K562 (cell line): ENCODE measurements around the gene MAP4. TPM values are rescaled to one million over a fixed set of nuclear protein-coding genes. Genes with fewer than 3 reads are reported as not detected.
A peak's percentile ranks its signal among the peaks of the same experiment; 100 is the strongest.

Source experiments
- C11orf30 ChIP-seq: fragments of 450-650 bp; IDR thresholded peaks from 2 replicates; pipeline ENCODE4 v1.6.1; 2016; ENCODE audit warnings: low read depth, mild to moderate bottlenecking
- CEBPG ChIP-seq, 3 experiments: fragments of 200-800 bp in 1 of 3; sonication (Bioruptor generic) in 1 of 3; sonication (generic) in 1 of 3; formaldehyde crosslinking in 1 of 3; IDR thresholded peaks in 2 of 3; conservative IDR thresholded peaks in 1 of 3; 2 replicates each; pipeline versions ENCODE4 v1.6.1 to v1.8.0; 2016 to 2022; ENCODE audit warnings: missing compliant biosample characterization in 2 of 3, missing genetic modification characterization in 2 of 3, mild to moderate bottlenecking in 1 of 3, missing genetic modification reagents in 1 of 3
- CTBP1 ChIP-seq: fragments of 450-650 bp; IDR thresholded peaks from 2 replicates; pipeline ENCODE4 v1.6.1; 2016; ENCODE audit warnings: borderline replicate concordance
- DEAF1 ChIP-seq: fragments of 450-650 bp; formaldehyde crosslinking; IDR thresholded peaks from 2 replicates; pipeline ENCODE4 v1.4.0; 2020; ENCODE audit warnings: mild to moderate bottlenecking, moderate library complexity
- ELF2 ChIP-seq: fragments of 250-450 bp; sonication (Bioruptor Pico); IDR thresholded peaks from 2 replicates; pipeline ENCODE4 v1.5.0; 2021; ENCODE audit warnings: mild to moderate bottlenecking
- NFE2 ChIP-seq: IDR thresholded peaks from 2 replicates; pipeline ENCODE4 v1.6.1; 2014; ENCODE audit warnings: antibody characterized with exemption, low read depth
- NFIC ChIP-seq: fragments of 450-650 bp; IDR thresholded peaks from 2 replicates; pipeline ENCODE4 v1.6.1; 2017; ENCODE audit warnings: mild to moderate bottlenecking, inconsistent platforms
- PRDM10 ChIP-seq: fragments of 450-650 bp; IDR thresholded peaks from 2 replicates; pipeline ENCODE4 v1.6.1; 2018; ENCODE audit not compliant: partially characterized antibody
- RBM15 ChIP-seq: fragments of 200-400 bp; formaldehyde crosslinking; IDR thresholded peaks from 2 replicates; pipeline ENCODE4 v1.6.1; 2018; ENCODE audit warnings: mild to moderate bottlenecking, low read length, moderate library complexity; ENCODE audit not compliant: insufficient read depth
- THRAP3 ChIP-seq: fragments of 450-650 bp; IDR thresholded peaks from 2 replicates; pipeline ENCODE4 v1.6.1; 2016; ENCODE audit warnings: mild to moderate bottlenecking, inconsistent platforms, borderline replicate concordance
- ZBTB5 ChIP-seq: fragments of 450-650 bp; IDR thresholded peaks from 2 replicates; pipeline ENCODE4 v1.6.1; 2017; ENCODE audit warnings: antibody characterized with exemption
- ZFP30 ChIP-seq: fragments of 250-450 bp; sonication (Bioruptor Pico); IDR thresholded peaks from 2 replicates; pipeline ENCODE4 v1.8.0; 2022; ENCODE audit warnings: moderate library complexity, mild to moderate bottlenecking, inconsistent platforms, borderline replicate concordance
- ZNF316 ChIP-seq: fragments of 450-650 bp; IDR thresholded peaks from 2 replicates; pipeline ENCODE4 v1.6.1; 2016
- ZNF76 ChIP-seq: fragments of 250-450 bp; sonication (Bioruptor Pico); IDR thresholded peaks from 2 replicates; pipeline ENCODE4 v1.4.0; 2020; ENCODE audit warnings: mild to moderate bottlenecking, moderate library complexity, borderline replicate concordance
- polyA plus RNA-seq, 8 experiments: library from polyadenylated mRNA; depleted of rRNA in 4 of 8; stranded (reverse) in 5 of 8; unstranded in 3 of 8; fragments of >200 nt; fragmentation: Nextera tagmentation in 2 of 8; fragmentation: Illumina TruSeq in 1 of 8; extraction: Ambion mirVana in 2 of 8; extraction: Trizol in 1 of 8; gene quantifications; 2 replicates each; pipeline versions ENCODE4 v1.2.1 to v1.2.3, GENCODE V29; 2011 to 2014; ENCODE audit warnings: inconsistent platforms in 1 of 8, missing spikeins in 1 of 8
- total RNA-seq, 7 experiments: library from RNA; depleted of rRNA in 6 of 7; stranded (reverse); fragments of >200 nt in 6 of 7; fragmentation: Illumina TruSeq in 2 of 7; extraction: Trizol in 2 of 7; gene quantifications; 2 replicates each; pipeline versions ENCODE4 v1.2.1 to v1.2.3, GENCODE V29; 2011 to 2021; ENCODE audit warnings: low replicate concordance in 1 of 7
- TF ChIP-seq, protein P1 (sequence below), 2 experiments: fragments of 450-650 bp in 1 of 2; sonication (generic) in 1 of 2; formaldehyde crosslinking in 1 of 2; IDR thresholded peaks in 1 of 2; conservative IDR thresholded peaks in 1 of 2; 2 replicates each; pipeline versions ENCODE4 v1.6.1 to v1.8.1; 2016 to 2023; ENCODE audit warnings: mild to moderate bottlenecking in 2 of 2, moderate library complexity in 2 of 2, inconsistent platforms in 1 of 2, missing genetic modification reagents in 1 of 2
- TF ChIP-seq, protein P2 (sequence below): fragments of 450-650 bp; IDR thresholded peaks from 2 replicates; pipeline ENCODE4 v1.6.1; 2016

Gene MAP4
- total and polyA plus RNA-seq, 9 of the 15 experiments (the other 6 are each of a cell fraction or from before 2014, with no cell fraction given), result 13.3 to 141 (median 36.8) TPM

GRCh38 chr3:48064292-48064829, 48.1 kb upstream of the MAP4 start (continued):
- peak; percentile 53 for TF ChIP-seq PRDM10
- peak; percentile 73 for TF ChIP-seq NFE2
- TF ChIP-seq RBM15, result no peak
- TF ChIP-seq ZFP30, result no peak
- TF ChIP-seq, protein P1, sequence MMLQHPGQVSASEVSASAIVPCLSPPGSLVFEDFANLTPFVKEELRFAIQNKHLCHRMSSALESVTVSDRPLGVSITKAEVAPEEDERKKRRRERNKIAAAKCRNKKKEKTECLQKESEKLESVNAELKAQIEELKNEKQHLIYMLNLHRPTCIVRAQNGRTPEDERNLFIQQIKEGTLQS (IDR thresholded peaks at IDR 0.05), result peak; percentile 52; the same call in 1 of the 2 replicates
- TF ChIP-seq, protein P1 (CRISPR knock-in tag; conservative IDR thresholded peaks at IDR 0.05), result no peak
- peak; percentile 57; the same call in 1 of the 2 replicates for TF ChIP-seq ZNF316
- no peak for TF ChIP-seq ELF2 (CRISPR knock-in tag)
- TF ChIP-seq, protein P2, sequence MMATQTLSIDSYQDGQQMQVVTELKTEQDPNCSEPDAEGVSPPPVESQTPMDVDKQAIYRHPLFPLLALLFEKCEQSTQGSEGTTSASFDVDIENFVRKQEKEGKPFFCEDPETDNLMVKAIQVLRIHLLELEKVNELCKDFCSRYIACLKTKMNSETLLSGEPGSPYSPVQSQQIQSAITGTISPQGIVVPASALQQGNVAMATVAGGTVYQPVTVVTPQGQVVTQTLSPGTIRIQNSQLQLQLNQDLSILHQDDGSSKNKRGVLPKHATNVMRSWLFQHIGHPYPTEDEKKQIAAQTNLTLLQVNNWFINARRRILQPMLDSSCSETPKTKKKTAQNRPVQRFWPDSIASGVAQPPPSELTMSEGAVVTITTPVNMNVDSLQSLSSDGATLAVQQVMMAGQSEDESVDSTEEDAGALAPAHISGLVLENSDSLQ, result peak; percentile 43
- TF ChIP-seq C11orf30, result peak; percentile 71
- no peak for TF ChIP-seq THRAP3
- TF ChIP-seq ZNF76 (CRISPR knock-in tag), result no peak
- no peak for TF ChIP-seq CEBPG (CRISPR knock-in tag; IDR thresholded peaks at IDR 0.05)
- peak in 1 of 2 experiments; percentile 73; a peak in 2 of 4 replicates for TF ChIP-seq CEBPG (tag; conservative IDR thresholded peaks at IDR 0.05 in 1 of 2, IDR thresholded peaks at IDR 0.05 in 1 of 2)
- TF ChIP-seq ZBTB5, result no peak
- no peak for TF ChIP-seq DEAF1
- no peak for TF ChIP-seq CTBP1
- TF ChIP-seq NFIC, result no peak
- TF ChIP-seq, all 486 proteins: peak for 15
